Right ventricle myocardium superior (tissue), 1 donor: ENCODE measurements around the gene STAT2. TPM values are rescaled to one million over a fixed set of nuclear protein-coding genes. Genes with fewer than 3 reads are reported as not detected.

Experiments used
- ATAC-seq: fragments of 200-7000 bp; cut with Tn5 transposase; one replicate; pipeline ENCODE4 v1.9.1; 2020; ENCODE audit warnings: mild to moderate bottlenecking; ENCODE audit not compliant: poor library complexity
- DNase-seq: peaks from one replicate; pipeline ENCODE4 v3.0.0-alpha.2; 2020
- intact Hi-C: fragments of 100-400 bp; cut with DNase I; formaldehyde crosslinking; loops from one replicate; pipeline ENCODE4 v1.11.2; 2022
- total RNA-seq: library from RNA; stranded (reverse); fragmentation: NEBNext Ultra II Directional; extraction: Animal tissue kit (Norgen Biotek cat#: 25700); gene quantifications from one replicate; pipeline ENCODE4 v1.2.1, GENCODE V29; 2021
- donor health status: DM: no; HTN: yes; CAD: no; lungs with severe emphysema.

STAT2 gene
- total RNA-seq, 1 donor from 2014 or later, result 28.3 TPM

- intact Hi-C loops, result no loop called here
- no peak for DNase-seq
These were observed 59.1 kb downstream of the STAT2 start for GRCh38 chr12:56300644-56301464.

GRCh38 chr12:56299853-56300643 lies 59.9 kb downstream of the STAT2 start, which contains the start of gene CS:
TSS of gene CS (minus strand) at chr12:56300330. CDS start at chr12:56300201, 129 bp downstream.
- peak; percentile 99 for DNase-seq
- ATAC-seq, result peak; percentile 97
- intact Hi-C loops, result no loop called here

More at GRCh38 chr12:56300644-56301464, 59.1 kb downstream of the STAT2 start:
- peak; percentile 28 for ATAC-seq

GRCh38 chr12:56299308-56299852 lies 60.5 kb downstream of the STAT2 start:
- ATAC-seq (peak; percentile 7), DNase-seq (no peak)
- intact Hi-C loops, result no loop called here

GRCh38 chr12:56298828-56299227 lies 61.1 kb downstream of the STAT2 start:
- DNase-seq (no peak), ATAC-seq (no peak)
- intact Hi-C loops, result no loop called here

GRCh38 chr12:56297400-56297799 lies 62.5 kb downstream of the STAT2 start:
- intact Hi-C loops, result no loop called here
- ATAC-seq, result no peak
- no peak for DNase-seq

GRCh38 chr12:56296295-56296694 lies 63.6 kb downstream of the STAT2 start:
- ATAC-seq, result no peak
- no peak for DNase-seq
- intact Hi-C loops, result no loop called here

GRCh38 chr12:56293795-56294194 lies 66.1 kb downstream of the STAT2 start:
- DNase-seq (no peak), ATAC-seq (no peak)
- intact Hi-C loops, result no loop called here

Other genes starting within 250 kb of the STAT2 start
- 1,888 TPM for gene RPL41, start 243.5 kb downstream of the STAT2 start, total RNA-seq
- 5.8 TPM for gene ZC3H10, start 241.8 kb downstream of the STAT2 start, total RNA-seq
- 27.0 TPM for gene ESYT1, start 231.8 kb downstream of the STAT2 start, total RNA-seq
- 42.7 TPM for gene MYL6B, start 207.5 kb downstream of the STAT2 start, total RNA-seq
- 513 TPM for gene MYL6, start 201.7 kb downstream of the STAT2 start, total RNA-seq
- 63.4 TPM for gene SMARCC2, start 170.6 kb downstream of the STAT2 start, total RNA-seq
- 48.1 TPM for gene RNF41, start 138.2 kb downstream of the STAT2 start, total RNA-seq
- 18.8 TPM for gene NABP2, start 135.8 kb downstream of the STAT2 start, total RNA-seq
- gene SLC39A5, start 130.1 kb downstream of the STAT2 start, total RNA-seq, result not detected
- 24.6 TPM for gene ANKRD52, start 101.7 kb downstream of the STAT2 start, total RNA-seq
- gene COQ10A, start 93.2 kb downstream of the STAT2 start, total RNA-seq, result 153 TPM
- gene CS, start 59.8 kb downstream of the STAT2 start, total RNA-seq, result 779 TPM
- 31.2 TPM for gene CNPY2, start 44.1 kb downstream of the STAT2 start, total RNA-seq
- gene PAN2, start 26.1 kb downstream of the STAT2 start, total RNA-seq, result 38.6 TPM
- gene IL23A, start 21.2 kb downstream of the STAT2 start, total RNA-seq, result not detected
- not detected for gene APOF, start 2.8 kb upstream of the STAT2 start, total RNA-seq
- 2.7 TPM for gene TIMELESS, start 89.3 kb upstream of the STAT2 start, total RNA-seq
- not detected for gene MIP, start 94.5 kb upstream of the STAT2 start, total RNA-seq
- gene SPRYD4, start 108.5 kb upstream of the STAT2 start, total RNA-seq, result 2.9 TPM
- 0.40 TPM for gene GLS2, start 128.1 kb upstream of the STAT2 start, total RNA-seq
- 25.0 TPM for gene RBMS2, start 161.7 kb upstream of the STAT2 start, total RNA-seq